NCI-H187 (cell line): ENCODE measurements around the gene ODF2L.
"Not testable (repeated sequence)": the region's sequence is repeated elsewhere in the genome, so short reads cannot be mapped to it uniquely, and the experiment has no call there.

Source experiments
- DNase-seq, 2 experiments: peaks; one replicate each; lab custom pipeline; 2025; lab: John Stamatoyannopoulos, UW

The ODF2L gene

GRCh38 chr1:86387916-86388627 is 8.1 kb downstream of the ODF2L start:
- no peak for DNase-seq

GRCh38 chr1:86382878-86383277 is 13.2 kb downstream of the ODF2L start:
- DNase-seq, result no peak

- no peak for DNase-seq
Observed at GRCh38 chr1:86381223-86381622, 14.9 kb downstream of the ODF2L start.

- peak in 1 of 2 experiments; percentile 5 for DNase-seq
Observed at GRCh38 chr1:86380257-86380861, 15.8 kb downstream of the ODF2L start.

- DNase-seq, result no peak
Observed at GRCh38 chr1:86378813-86379212, 17.3 kb downstream of the ODF2L start.

- no peak for DNase-seq
Observed at GRCh38 chr1:86377341-86377740, 18.8 kb downstream of the ODF2L start.

- no peak for DNase-seq
Observed at GRCh38 chr1:86375688-86376087, 20.4 kb downstream of the ODF2L start.

GRCh38 chr1:86370601-86371022 is 25.5 kb downstream of the ODF2L start:
- no peak for DNase-seq

- DNase-seq, result no peak
Observed at GRCh38 chr1:86365896-86366295, 30.2 kb downstream of the ODF2L start.

GRCh38 chr1:86362807-86363206 is 33.3 kb downstream of the ODF2L start:
- DNase-seq, result no peak

- DNase-seq, result no peak
Observed at GRCh38 chr1:86357796-86358195, 38.3 kb downstream of the ODF2L start.

GRCh38 chr1:86356247-86356646 is 39.9 kb downstream of the ODF2L start:
- DNase-seq, result no peak

GRCh38 chr1:86352086-86352485 is 44.0 kb downstream of the ODF2L start:
- no peak for DNase-seq

- not testable (repeated sequence) for DNase-seq
Observed at GRCh38 chr1:86350230-86350629, 45.9 kb downstream of the ODF2L start.

GRCh38 chr1:86346388-86346787 is 49.7 kb downstream of the ODF2L start:
- no peak for DNase-seq

- DNase-seq, result no peak
Observed at GRCh38 chr1:86345042-86345441, 51.1 kb downstream of the ODF2L start.

GRCh38 chr1:86339906-86340305 is 56.2 kb downstream of the ODF2L start:
- DNase-seq, result no peak

- no peak for DNase-seq
Observed at GRCh38 chr1:86339014-86339812, 56.9 kb downstream of the ODF2L start.

- DNase-seq, result no peak
Observed at GRCh38 chr1:86335916-86336315, 60.2 kb downstream of the ODF2L start.

GRCh38 chr1:86325264-86325663 is 70.9 kb downstream of the ODF2L start:
- no peak for DNase-seq

GRCh38 chr1:86324130-86324822 is 71.8 kb downstream of the ODF2L start:
- no peak for DNase-seq

- no peak for DNase-seq
Observed at GRCh38 chr1:86322241-86322640, 73.9 kb downstream of the ODF2L start.
